ENCODE data around the gene EFHC1. TPM values are rescaled to one million over a fixed set of nuclear protein-coding genes. Genes with fewer than 3 reads are reported as not detected.

EFHC1 gene, protein sequence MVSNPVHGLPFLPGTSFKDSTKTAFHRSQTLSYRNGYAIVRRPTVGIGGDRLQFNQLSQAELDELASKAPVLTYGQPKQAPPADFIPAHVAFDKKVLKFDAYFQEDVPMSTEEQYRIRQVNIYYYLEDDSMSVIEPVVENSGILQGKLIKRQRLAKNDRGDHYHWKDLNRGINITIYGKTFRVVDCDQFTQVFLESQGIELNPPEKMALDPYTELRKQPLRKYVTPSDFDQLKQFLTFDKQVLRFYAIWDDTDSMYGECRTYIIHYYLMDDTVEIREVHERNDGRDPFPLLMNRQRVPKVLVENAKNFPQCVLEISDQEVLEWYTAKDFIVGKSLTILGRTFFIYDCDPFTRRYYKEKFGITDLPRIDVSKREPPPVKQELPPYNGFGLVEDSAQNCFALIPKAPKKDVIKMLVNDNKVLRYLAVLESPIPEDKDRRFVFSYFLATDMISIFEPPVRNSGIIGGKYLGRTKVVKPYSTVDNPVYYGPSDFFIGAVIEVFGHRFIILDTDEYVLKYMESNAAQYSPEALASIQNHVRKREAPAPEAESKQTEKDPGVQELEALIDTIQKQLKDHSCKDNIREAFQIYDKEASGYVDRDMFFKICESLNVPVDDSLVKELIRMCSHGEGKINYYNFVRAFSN
- 1 to 10 TPM; 1.1 to 1.4 TPM for total RNA-seq

GRCh38 chr6:52419809-52420667, at the start of gene EFHC1:
Gene EFHC1 (plus strand): TSS chr6:52420342. CDS start chr6:52420411, 69 bp downstream.

Other genes with a start within 250 kb of the EFHC1 start
- gene IL17A, start 234.0 kb upstream of the EFHC1 start, total RNA-seq: not detected
- under 1 TPM in 1 of 2 experiments, not detected in 1; 0.65 TPM for gene IL17F, start 175.8 kb upstream of the EFHC1 start, total RNA-seq
- gene MCM3, start 135.6 kb upstream of the EFHC1 start, total RNA-seq: 100 to 1,000 TPM; 126 TPM
- 10 to 100 TPM; 21.0 to 21.6 TPM for gene PAQR8, start 58.2 kb upstream of the EFHC1 start, total RNA-seq
- 1 to 10 TPM; 6.0 to 6.1 TPM for gene TRAM2, start 156.7 kb downstream of the EFHC1 start, total RNA-seq